H1 (cell line): ENCODE results near the gene CYP4A22. TPM values are rescaled to one million over a fixed set of nuclear protein-coding genes. Genes with fewer than 3 reads are reported as not detected.

Experiments
- CTCF ChIA-PET: fragments of 300-600 bp; sonication (Branson Sonifier 250); formaldehyde crosslinking; loops from one replicate; lab custom pipeline; 2021; ENCODE audit not compliant: partially characterized antibody; lab: Charles Lee
- POLR2A ChIA-PET: fragments of 300-600 bp; sonication (Branson Sonifier 250); formaldehyde crosslinking; loops from one replicate; lab custom pipeline; 2021; ENCODE audit warnings: inconsistent platforms; ENCODE audit not compliant: partially characterized antibody; lab: Charles Lee
- DNase-seq, 2 experiments: peaks; one replicate each; pipeline versions ENCODE4 v3.0.0 to v3.0.0-alpha.2; 2010 to 2022; ENCODE audit warnings: low spot score in 2 of 2, low read depth in 1 of 2, mixed read lengths in 1 of 2
- FAIRE-seq: peaks from 2 replicates; lab custom pipeline; 2011; peaks lifted over from hg19 to GRCh38; lab: Jason Lieb, UNC
- H2AFZ ChIP-seq: 2 replicates; pipeline ENCODE4 v1.8.1; 2012; ENCODE audit warnings: low read length, inconsistent platforms
- H2AK5ac ChIP-seq: 2 replicates; pipeline ENCODE4 v1.6.1; 2013; ENCODE audit warnings: low read depth, low read length
- H2BK120ac ChIP-seq: replicated peaks from 2 replicates; pipeline ENCODE3; 2013; ENCODE audit warnings: low read depth, low read length, inconsistent platforms
- H2BK12ac ChIP-seq: 2 replicates; pipeline ENCODE4 v1.6.1; 2013; ENCODE audit warnings: low read depth, low read length
- H2BK15ac ChIP-seq: 2 replicates; pipeline ENCODE4 v1.6.1; 2013; ENCODE audit warnings: low read length
- H2BK20ac ChIP-seq: 2 replicates; pipeline ENCODE4 v1.6.1; 2013; ENCODE audit warnings: low read length
- H2BK5ac ChIP-seq: 2 replicates; pipeline ENCODE4 v1.6.1; 2013; ENCODE audit warnings: low read depth, low read length
- H3K14ac ChIP-seq: 2 replicates; pipeline ENCODE4 v1.6.1; 2013; ENCODE audit warnings: inconsistent platforms; ENCODE audit not compliant: insufficient read length
- H3K18ac ChIP-seq: 2 replicates; pipeline ENCODE4 v1.6.1; 2013; ENCODE audit warnings: low read length; ENCODE audit errors: extremely low read depth
- H3K23ac ChIP-seq: 2 replicates; pipeline ENCODE4 v1.6.1; 2013; ENCODE audit warnings: inconsistent platforms; ENCODE audit not compliant: insufficient read length
- H3K23me2 ChIP-seq: 2 replicates; pipeline ENCODE4 v1.6.1; 2013; ENCODE audit warnings: low read depth, low read length
- H3K27ac ChIP-seq: 2 replicates; pipeline ENCODE4 v1.6.1; 2011; ENCODE audit warnings: low read depth, low read length, inconsistent platforms
- H3K27me3 ChIP-seq, 4 experiments: replicated peaks in 1 of 4; 1 replicate in 1 of 4; 2 replicates in 3 of 4; pipeline versions ENCODE4 v1.6.1 to v1.8.1; 2011 to 2013; ENCODE audit warnings: low read length in 3 of 4, mild to moderate bottlenecking in 3 of 4, inconsistent platforms in 2 of 4, mixed read lengths in 2 of 4, moderate library complexity in 1 of 4; ENCODE audit not compliant: control insufficient read depth in 3 of 4, insufficient read depth in 3 of 4; ENCODE audit errors: extremely low read depth in 1 of 4
- H3K36me3 ChIP-seq, 4 experiments: 2 replicates each; pipeline versions ENCODE4 v1.6.1 to v1.8.1; 2011 to 2013; ENCODE audit warnings: mild to moderate bottlenecking in 4 of 4, low read length in 3 of 4, moderate library complexity in 2 of 4, control low read depth in 1 of 4, inconsistent platforms in 1 of 4; ENCODE audit not compliant: insufficient read depth in 4 of 4, control insufficient read depth in 2 of 4
- H3K4ac ChIP-seq: replicated peaks from 2 replicates; pipeline ENCODE3; 2013; ENCODE audit warnings: low read length, low read depth, mixed read lengths, inconsistent platforms; ENCODE audit not compliant: insufficient read length
- H3K4me1 ChIP-seq, 4 experiments: replicated peaks in 1 of 4; 1 replicate in 1 of 4; 2 replicates in 3 of 4; pipeline versions ENCODE4 v1.6.1 to v1.8.1; 2011 to 2013; ENCODE audit warnings: low read length in 3 of 4, inconsistent platforms in 2 of 4, mixed read lengths in 1 of 4; ENCODE audit not compliant: insufficient read depth in 4 of 4, control insufficient read depth in 3 of 4
- H3K4me2 ChIP-seq, 2 experiments: 2 replicates each; pipeline versions ENCODE4 v1.6.1 to v1.8.1; 2011 to 2013; ENCODE audit warnings: low read depth in 2 of 2, low read length in 2 of 2, control low read depth in 1 of 2, inconsistent platforms in 1 of 2, mild to moderate bottlenecking in 1 of 2; ENCODE audit not compliant: insufficient read depth in 1 of 2
- H3K4me3 ChIP-seq, 4 experiments: fragments of 200-600, 300-600 bp in 1 of 4; sonication (generic), shearing (Covaris generic), sonication (Bioruptor Twin) in 1 of 4; 2 replicates each; pipeline versions ENCODE4 v1.5.1 to v1.8.1; 2011 to 2016; ENCODE audit warnings: low read length in 4 of 4, low read depth in 3 of 4, control low read depth in 2 of 4, inconsistent platforms in 2 of 4, mild to moderate bottlenecking in 2 of 4, mixed read lengths in 1 of 4, moderate library complexity in 1 of 4; ENCODE audit not compliant: insufficient read depth in 2 of 4; ENCODE audit errors: extremely low read depth in 1 of 4
- H3K56ac ChIP-seq: replicated peaks from 2 replicates; pipeline ENCODE3; 2013; ENCODE audit warnings: low read depth, mild to moderate bottlenecking, mixed read lengths, low read length, inconsistent platforms; ENCODE audit not compliant: insufficient read length
- H3K79me1 ChIP-seq: 2 replicates; pipeline ENCODE4 v1.6.1; 2013; ENCODE audit warnings: low read depth, low read length, control low read depth
- H3K79me2 ChIP-seq, 2 experiments: 2 replicates each; pipeline versions ENCODE4 v1.6.1 to v1.8.1; 2012 to 2013; ENCODE audit warnings: low read length in 2 of 2, mild to moderate bottlenecking in 2 of 2, inconsistent platforms in 1 of 2; ENCODE audit not compliant: insufficient read depth in 2 of 2, control insufficient read depth in 1 of 2
- H3K9ac ChIP-seq, 4 experiments: replicated peaks in 1 of 4; 1 replicate in 1 of 4; 2 replicates in 3 of 4; pipeline versions ENCODE4 v1.6.1 to v1.8.1; 2011 to 2013; ENCODE audit warnings: low read depth in 3 of 4, low read length in 3 of 4, control low read depth in 2 of 4, mild to moderate bottlenecking in 2 of 4, moderate library complexity in 2 of 4, inconsistent platforms in 1 of 4; ENCODE audit errors: extremely low read depth in 1 of 4
- H3K9me3 ChIP-seq, 2 experiments: 2 replicates each; pipeline versions ENCODE4 v1.6.1 to v1.8.1; 2012 to 2013; ENCODE audit warnings: mild to moderate bottlenecking in 2 of 2, moderate library complexity in 2 of 2, control low read depth in 1 of 2, inconsistent platforms in 1 of 2, low read depth in 1 of 2, low read length in 1 of 2, mixed read lengths in 1 of 2; ENCODE audit not compliant: insufficient read depth in 2 of 2
- H4K20me1 ChIP-seq, 2 experiments: replicated peaks in 1 of 2; 2 replicates each; pipeline versions ENCODE3 to v1.8.1; 2011 to 2013; ENCODE audit warnings: inconsistent platforms in 2 of 2, low read length in 2 of 2, mild to moderate bottlenecking in 1 of 2; ENCODE audit not compliant: insufficient read depth in 2 of 2, control insufficient read depth in 1 of 2
- H4K5ac ChIP-seq: 2 replicates; pipeline ENCODE4 v1.6.1; 2013; ENCODE audit warnings: low read length, low read depth, mixed read lengths, inconsistent platforms; ENCODE audit not compliant: insufficient read length
- H4K8ac ChIP-seq: 2 replicates; pipeline ENCODE4 v1.8.0; 2013; ENCODE audit warnings: mild to moderate bottlenecking, moderate library complexity, low read length, inconsistent platforms; ENCODE audit not compliant: insufficient read depth; ENCODE audit errors: extremely low read depth
- H4K91ac ChIP-seq: replicated peaks from 2 replicates; pipeline ENCODE3; 2013; ENCODE audit warnings: low read length, mixed read lengths, inconsistent platforms; ENCODE audit not compliant: insufficient read length
- ASH2L ChIP-seq: fragments of 200-600, 300-600 bp; sonication (generic); IDR thresholded peaks from one replicate; pipeline ENCODE4 v1.7.1; 2017; ENCODE audit warnings: low read length
- CBX8 ChIP-seq: fragments of 300-800, 300-1000 bp; sonication (generic); IDR thresholded peaks from 2 replicates; pipeline ENCODE4 v1.7.1; 2016; ENCODE audit warnings: low read depth, low read length, borderline replicate concordance
- CTBP2 ChIP-seq: IDR thresholded peaks from 2 replicates; pipeline ENCODE4 v1.7.0; 2011; ENCODE audit warnings: borderline replicate concordance, mild to moderate bottlenecking, moderate library complexity, mixed read lengths, low read length; ENCODE audit not compliant: insufficient read depth, insufficient read length
- EP300 ChIP-seq, 2 experiments: IDR thresholded peaks; 1 replicate in 1 of 2; 2 replicates in 1 of 2; pipeline ENCODE4 v1.6.1; 2011 to 2012; ENCODE audit warnings: low read depth in 2 of 2, low read length in 2 of 2, mild to moderate bottlenecking in 2 of 2, borderline replicate concordance in 1 of 2, inconsistent platforms in 1 of 2, moderate library complexity in 1 of 2
- HDAC6 ChIP-seq: IDR thresholded peaks from one replicate; pipeline ENCODE4 v1.7.1; 2012; ENCODE audit warnings: low read depth, mild to moderate bottlenecking, inconsistent platforms, low read length, moderate library complexity
- JUND ChIP-seq: IDR thresholded peaks from 2 replicates; pipeline ENCODE4 v1.6.1; 2011; ENCODE audit warnings: mild to moderate bottlenecking, improper control_type of control experiment, low read length
- KDM4A ChIP-seq: IDR thresholded peaks from one replicate; pipeline ENCODE4 v1.7.1; 2012; ENCODE audit warnings: low read depth, mild to moderate bottlenecking, moderate library complexity, low read length, inconsistent platforms; ENCODE audit not compliant: severe bottlenecking
- POLR2A ChIP-seq, 2 experiments: IDR thresholded peaks; 1 replicate in 1 of 2; 2 replicates in 1 of 2; pipeline ENCODE4 v1.6.1; 2011; ENCODE audit warnings: low read depth in 2 of 2, low read length in 2 of 2, mild to moderate bottlenecking in 2 of 2; ENCODE audit errors: control extremely low read depth in 1 of 2
- RNF2 ChIP-seq: fragments of 200-900, 300-1000 bp; sonication (generic); IDR thresholded peaks from 2 replicates; pipeline ENCODE4 v1.7.1; 2016; ENCODE audit warnings: borderline replicate concordance, low read depth, mild to moderate bottlenecking, antibody characterized with exemption, low read length; ENCODE audit not compliant: poor library complexity, severe bottlenecking; ENCODE audit errors: missing control alignments
- TCF12 ChIP-seq: IDR thresholded peaks from 2 replicates; pipeline ENCODE4 v1.6.1; 2011; ENCODE audit warnings: low read depth, mild to moderate bottlenecking, low read length
- ZNF274 ChIP-seq: IDR thresholded peaks from 2 replicates; pipeline ENCODE4 v1.7.0; 2012; ENCODE audit warnings: low read length, borderline replicate concordance; ENCODE audit errors: extremely low read depth
- WGBS, 2 experiments: shearing (Covaris generic) in 1 of 2; methylation state at CpG; one replicate each; pipeline versions ENCODE4 v1.1.6 to v1.1.7; 2013 to 2015; ENCODE audit warnings: low lambda C conversion rate in 2 of 2, mixed read lengths in 2 of 2, inconsistent platforms in 1 of 2, low coverage in 1 of 2, missing lambda C conversion rate in 1 of 2; ENCODE audit not compliant: insufficient replicate concordance in 2 of 2, insufficient coverage in 1 of 2, insufficient read length in 1 of 2; ENCODE audit errors: extremely low coverage in 1 of 2, missing lambda C conversion rate in 1 of 2; 5-methylcytosine and 5-hydroxymethylcytosine counted together
- polyA plus RNA-seq, 7 experiments: library from polyadenylated mRNA; depleted of rRNA in 3 of 7; stranded (reverse) in 5 of 7; unstranded in 2 of 7; fragments of >200 nt in 5 of 7; fragments of 200-250 nt in 2 of 7; gene quantifications; 1 replicate in 5 of 7; 2 replicates in 1 of 7; 4 replicates in 1 of 7; pipeline versions ENCODE4 v1.2.1 to v1.2.3, GENCODE V29; 2011 to 2013; ENCODE audit warnings: missing spikeins in 2 of 7, mixed read lengths in 2 of 7
- total RNA-seq: library from RNA; stranded (reverse); fragmentation: NEBNext Ultra II Directional; extraction: Animal tissue kit (Norgen Biotek cat#: 25700); gene quantifications from 2 replicates; pipeline ENCODE4 v1.2.1, GENCODE V29; 2021
- TF ChIP-seq, protein P1 (sequence below): IDR thresholded peaks from 2 replicates; pipeline ENCODE4 v1.6.1; 2012; ENCODE audit warnings: inconsistent platforms

CYP4A22 gene
- total and polyA plus RNA-seq, 2 of the 8 experiments (the other 6 are each of a cell fraction or from before 2014, with no cell fraction given) = not detected

- no peak overlapping the region for H3K4ac ChIP-seq
- TF ChIP-seq, protein P1, sequence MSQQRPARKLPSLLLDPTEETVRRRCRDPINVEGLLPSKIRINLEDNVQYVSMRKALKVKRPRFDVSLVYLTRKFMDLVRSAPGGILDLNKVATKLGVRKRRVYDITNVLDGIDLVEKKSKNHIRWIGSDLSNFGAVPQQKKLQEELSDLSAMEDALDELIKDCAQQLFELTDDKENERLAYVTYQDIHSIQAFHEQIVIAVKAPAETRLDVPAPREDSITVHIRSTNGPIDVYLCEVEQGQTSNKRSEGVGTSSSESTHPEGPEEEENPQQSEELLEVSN = no peak
- no peak for TF ChIP-seq ASH2L
- TF ChIP-seq CBX8 = no peak
- no peak for TF ChIP-seq JUND
- no peak for TF ChIP-seq KDM4A
- TF ChIP-seq RNF2 = no peak
- no peak for TF ChIP-seq EP300 (IDR thresholded peaks at IDR 0.05; ENCODE audit: borderline replicate concordance in 1 of 2, low read depth in 2 of 2, low read length in 2 of 2)
- TF ChIP-seq POLR2A (IDR thresholded peaks at IDR 0.05; ENCODE audit: control extremely low read depth in 1 of 2, low read depth in 2 of 2, low read length in 2 of 2) = no peak
- TF ChIP-seq TCF12 = no peak
- no peak for TF ChIP-seq CTBP2
- TF ChIP-seq HDAC6 = no peak
- TF ChIP-seq ZNF274 = no peak
- no peak overlapping the region for H2BK120ac ChIP-seq
- no peak overlapping the region for H2BK12ac ChIP-seq
- H3K23ac ChIP-seq = no peak overlapping the region
- H3K36me3 ChIP-seq = no peaks in the 10 kb centered on the region
- no peak overlapping the region for H3K9ac ChIP-seq
- H3K4me3 ChIP-seq = no peak overlapping the region
- H2BK15ac ChIP-seq = no peak overlapping the region
- H3K27ac ChIP-seq = no peak overlapping the region
- H3K14ac ChIP-seq = no peak overlapping the region
- no peaks in the 10 kb centered on the region; a peak in 3 of 7 replicates for H3K27me3 ChIP-seq
- H3K4me1 ChIP-seq = peaks cover 5 to 17% (median 10%) of the 10 kb centered on the region in 4 experiments
- no peak overlapping the region for H2BK20ac ChIP-seq
- no peak overlapping the region for H4K91ac ChIP-seq
- H3K79me2 ChIP-seq = no peaks in the 10 kb centered on the region
- CTCF ChIA-PET = interaction anchor here (0.6 to 14.4 kb wide), 4 partner anchors 8 to 522 kb away, joined by 3 to 207 read pairs (median 80); no protein-coding TSS in a partner anchor
- no peaks in the 10 kb centered on the region for H3K9me3 ChIP-seq
- no peaks in the 10 kb centered on the region for H4K20me1 ChIP-seq
- H2BK5ac ChIP-seq = no peak overlapping the region
- no peak overlapping the region for H4K5ac ChIP-seq
- H4K8ac ChIP-seq = no peak overlapping the region
- H2AK5ac ChIP-seq = no peak overlapping the region
- H3K4me2 ChIP-seq = no peak overlapping the region
- no peak overlapping the region for H3K18ac ChIP-seq
- H3K79me1 ChIP-seq = no peaks in the 10 kb centered on the region
- no peak for FAIRE-seq
- H2AFZ ChIP-seq = no peak overlapping the region
- DNase-seq = no peak
- no peak overlapping the region for H3K56ac ChIP-seq
- 82% methylated on average over 2 of the region's 2 CpGs; no CpG with 5 or more reads in 1 of the 2 experiments for WGBS, 2 experiments
- H3K23me2 ChIP-seq = peaks cover 5% of the 10 kb centered on the region; the same call in 1 of the 2 replicates
- POLR2A ChIA-PET = no interaction called here
These were observed 50.6 kb downstream of the CYP4A22 start for GRCh38 chr1:47187926-47188250.
